HG03439 (cell line): Measurements from ENCODE around the gene PNPLA4.

Experiments
- ATAC-seq: cut with Tn5 transposase; IDR thresholded peaks from one replicate; pipeline ENCODE4 v1.9.1; 2021; ENCODE audit warnings: mild to moderate bottlenecking, moderate library complexity; ENCODE audit not compliant: unreplicated experiment

Gene PNPLA4

GRCh38 chrX:7927259-7928167 is at the start of gene PNPLA4:
PNPLA4 (minus strand) TSS chrX:7927413; CDS start chrX:7926119, 1,294 bp downstream.
- ATAC-seq, result peak; percentile 95

GRCh38 chrX:7972586-7972985 is 45.4 kb upstream of the PNPLA4 start:
- no peak for ATAC-seq

- no peak for ATAC-seq
These were observed 43.2 kb upstream of the PNPLA4 start for GRCh38 chrX:7970428-7970827.

- no peak for ATAC-seq
These were observed 38.2 kb upstream of the PNPLA4 start for GRCh38 chrX:7965436-7965835.

- no peak for ATAC-seq
These were observed 33.0 kb upstream of the PNPLA4 start for GRCh38 chrX:7960246-7960645.

- no peak for ATAC-seq
These were observed 26.2 kb upstream of the PNPLA4 start for GRCh38 chrX:7953446-7953845.

- peak; percentile 61 for ATAC-seq
These were observed 23.7 kb upstream of the PNPLA4 start for GRCh38 chrX:7950865-7951264.

- no peak for ATAC-seq
These were observed 21.3 kb upstream of the PNPLA4 start for GRCh38 chrX:7948483-7948882.

GRCh38 chrX:7946960-7947359 is 19.7 kb upstream of the PNPLA4 start:
- no peak for ATAC-seq

GRCh38 chrX:7943600-7944245 is 16.5 kb upstream of the PNPLA4 start:
- no peak for ATAC-seq

GRCh38 chrX:7941390-7942042 is 14.3 kb upstream of the PNPLA4 start:
- ATAC-seq, result no peak

GRCh38 chrX:7934026-7934425 is 6.8 kb upstream of the PNPLA4 start:
- ATAC-seq, result no peak

- ATAC-seq, result no peak
These were observed 327 bp downstream of the PNPLA4 start for GRCh38 chrX:7926914-7927258.

- no peak for ATAC-seq
These were observed 712 bp downstream of the PNPLA4 start for GRCh38 chrX:7926501-7926900.

- ATAC-seq, result no peak
These were observed 1.2 kb downstream of the PNPLA4 start for GRCh38 chrX:7925867-7926472.

GRCh38 chrX:7921750-7922149 is 5.5 kb downstream of the PNPLA4 start:
- no peak for ATAC-seq

GRCh38 chrX:7908821-7909220 is 18.4 kb downstream of the PNPLA4 start:
- no peak for ATAC-seq

- ATAC-seq, result no peak
These were observed 22.7 kb downstream of the PNPLA4 start for GRCh38 chrX:7904562-7904961.

- no peak for ATAC-seq
These were observed 35.3 kb downstream of the PNPLA4 start for GRCh38 chrX:7891928-7892327.

GRCh38 chrX:7889680-7890079 is 37.5 kb downstream of the PNPLA4 start:
- ATAC-seq, result no peak

GRCh38 chrX:7889135-7889534 is 38.1 kb downstream of the PNPLA4 start:
- ATAC-seq, result no peak
